Activated CD4-positive, alpha-beta T cell treated with anti-CD3 and anti-CD28 coated beads, Interleukin-2, amount 50 U/mL, for 48 hours (primary cell): ENCODE measurements around the gene BCAR1.
"Not testable (repeated sequence)": the region's sequence is repeated elsewhere in the genome, so short reads cannot be mapped to it uniquely, and the experiment has no call there.

Experiments
- DNase-seq, 2 experiments: peaks; one replicate each; pipeline ENCODE4 v3.0.0-alpha.2; 2020

Gene BCAR1

DNA sequence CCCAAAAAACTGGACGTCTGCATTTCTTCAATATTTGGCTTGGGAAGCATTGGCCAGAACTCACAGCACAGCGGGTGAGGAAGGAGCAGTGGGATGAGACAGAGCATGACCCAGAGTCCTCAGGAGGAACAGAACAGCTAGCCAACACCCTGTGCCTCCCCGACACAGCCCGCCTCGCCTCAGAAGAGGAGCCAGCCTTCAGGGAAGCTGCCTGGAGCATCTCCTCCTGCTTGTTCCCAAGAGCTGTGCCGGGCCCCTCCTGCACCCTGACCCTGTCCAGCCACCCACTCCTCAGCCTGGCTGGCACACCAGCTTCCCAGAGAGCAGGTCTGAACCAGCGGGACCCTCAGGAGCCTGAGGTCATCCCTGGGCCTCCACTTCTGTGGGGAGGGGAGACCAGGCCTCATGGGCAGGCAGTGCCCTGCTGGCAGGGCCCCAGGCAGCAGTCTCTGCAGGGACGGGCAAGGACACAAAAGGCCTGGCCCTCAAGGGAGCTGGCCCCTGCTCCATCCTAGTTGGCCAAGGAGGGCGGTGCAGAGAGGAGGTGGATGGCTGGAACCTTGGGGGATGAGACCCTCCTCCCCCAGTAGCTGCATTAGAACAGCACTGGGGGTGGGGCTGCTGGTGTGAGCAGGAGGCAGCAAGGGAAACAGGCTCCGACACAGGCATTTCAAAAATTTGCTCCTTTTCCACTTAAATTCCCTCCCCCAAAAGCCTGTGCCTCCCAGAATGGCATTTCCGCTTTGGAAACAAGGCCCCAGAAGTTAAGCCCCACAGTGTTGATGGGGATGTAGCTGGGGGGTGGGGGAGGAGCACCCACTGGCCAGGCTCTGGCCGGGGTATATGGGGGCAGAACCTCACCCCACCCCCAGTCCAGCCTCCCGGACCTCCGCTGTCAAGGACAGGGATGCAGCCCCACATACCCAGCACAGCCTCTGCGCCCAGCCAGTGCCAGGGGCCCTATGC, 1.8 kb upstream of the BCAR1 start:
- DNase-seq = no peak

DNA sequence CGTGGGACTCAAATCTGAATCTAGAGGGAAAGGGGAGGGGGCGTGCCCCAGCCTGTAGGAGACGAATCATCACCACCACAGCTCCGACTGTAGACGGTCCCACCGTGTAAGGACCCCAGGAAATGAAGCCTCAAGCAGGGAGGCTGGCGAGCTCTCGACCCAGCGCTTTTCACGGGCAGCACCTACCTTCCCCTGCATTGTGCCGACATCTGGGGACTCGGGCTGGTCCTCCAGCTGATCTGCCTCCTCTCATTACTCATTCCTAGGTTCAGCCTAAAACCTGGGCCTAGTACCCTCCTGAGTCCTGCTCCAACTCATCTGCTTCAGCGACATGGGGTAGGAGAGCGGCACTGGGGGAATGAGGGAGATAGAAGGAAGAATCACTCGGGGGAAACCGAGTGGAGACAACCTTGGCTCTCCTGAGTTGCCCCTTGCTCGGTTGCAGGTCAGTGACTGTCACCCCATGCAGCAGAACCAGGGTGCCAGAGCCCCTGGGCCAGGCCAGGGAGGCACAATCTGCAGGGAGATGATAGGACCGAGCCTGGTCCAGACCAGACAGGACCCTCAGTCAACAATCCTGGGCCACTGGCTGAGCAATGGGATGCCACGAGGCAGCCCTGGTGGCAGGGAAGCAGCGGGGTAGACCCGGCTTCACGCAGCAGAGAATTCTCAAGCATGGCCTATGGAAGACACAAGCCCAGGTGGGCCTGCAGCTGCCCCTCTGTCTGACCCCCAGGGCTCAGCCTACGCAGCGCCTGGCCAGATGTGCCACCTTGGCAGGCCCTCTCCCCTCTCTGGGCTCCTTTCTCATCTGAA, 833 bp upstream of the BCAR1 start:
- DNase-seq = no peak

DNA sequence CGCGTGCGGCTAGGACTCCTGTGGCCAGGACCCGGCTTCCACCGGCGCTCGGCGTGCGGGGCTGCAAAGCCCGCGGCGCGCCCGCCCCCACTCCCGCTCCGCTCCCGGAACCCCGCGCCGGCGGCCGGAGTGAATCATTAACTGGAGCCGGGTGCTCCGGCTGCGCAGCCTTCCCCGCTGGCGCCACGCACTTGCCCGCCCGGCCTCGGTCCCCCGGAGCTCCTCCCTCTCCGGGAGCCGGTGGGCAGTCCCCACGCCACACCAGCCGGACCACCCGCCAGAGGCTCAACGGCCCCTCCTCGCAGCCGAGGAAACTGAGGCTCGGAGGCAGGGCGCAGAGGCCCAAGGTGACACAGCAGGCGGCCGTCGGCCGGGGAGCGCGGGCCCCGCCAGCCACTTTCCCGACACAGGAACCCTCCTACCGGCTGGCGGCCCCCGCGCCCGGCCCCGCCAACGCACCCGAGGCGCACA, 580 bp downstream of the BCAR1 start:
- DNase-seq = peak in 1 of 2 experiments; percentile 24

DNA sequence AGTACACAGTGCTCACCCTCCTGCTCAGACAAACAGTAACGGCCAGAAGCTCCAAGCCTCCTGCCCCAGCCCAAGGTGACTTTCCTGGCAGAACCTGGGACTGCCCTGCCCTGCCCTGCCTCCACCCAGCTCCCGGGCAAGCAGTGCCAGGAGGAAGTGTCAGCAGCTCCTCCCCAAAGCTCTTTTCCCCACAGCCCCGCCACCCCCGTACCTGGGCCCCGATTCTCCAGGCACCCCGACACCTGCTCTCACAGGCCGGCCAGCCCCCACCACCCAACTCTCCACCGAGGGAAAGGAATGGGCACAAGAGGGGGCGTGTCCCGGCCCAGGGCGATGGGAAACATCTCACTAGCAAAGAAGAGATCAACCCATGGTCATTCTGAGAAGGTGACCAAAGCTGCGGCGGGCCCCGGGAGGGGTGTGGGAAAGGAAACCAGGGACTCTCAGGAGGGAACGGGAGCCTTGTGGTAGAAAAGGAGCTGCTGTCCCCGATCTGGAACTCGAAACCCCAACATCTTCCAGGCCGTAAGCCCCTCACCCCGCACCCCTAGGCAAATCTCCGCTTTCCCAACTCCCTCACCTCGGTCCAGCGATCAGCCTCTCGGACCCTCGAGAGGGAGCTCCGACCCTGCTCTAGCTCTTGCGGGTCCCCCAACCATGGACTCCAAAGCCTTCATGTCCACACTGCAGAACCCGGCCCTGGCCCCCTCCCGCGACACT, 1.2 kb downstream of the BCAR1 start:
- no peak for DNase-seq

DNA sequence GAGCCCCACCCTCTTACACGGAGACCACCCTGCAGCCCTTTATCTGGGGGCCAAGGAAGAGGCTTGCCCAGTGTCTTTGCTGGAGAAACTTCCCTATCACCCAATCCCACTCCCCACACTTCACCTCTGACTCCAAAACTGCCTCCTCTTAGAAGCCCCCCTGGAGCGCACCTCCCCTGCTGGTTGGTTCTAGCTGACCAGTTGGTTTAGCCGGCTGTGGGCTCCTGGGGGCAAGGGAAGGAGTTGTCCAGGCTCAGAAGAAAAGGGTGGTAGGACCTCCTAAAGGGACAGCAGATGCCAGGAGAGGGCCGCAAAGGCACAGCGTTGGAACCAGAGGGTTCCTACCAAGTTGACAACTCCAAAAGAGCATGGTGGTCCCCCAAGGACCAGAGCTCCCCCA, 2.0 kb downstream of the BCAR1 start:
- no peak for DNase-seq

DNA sequence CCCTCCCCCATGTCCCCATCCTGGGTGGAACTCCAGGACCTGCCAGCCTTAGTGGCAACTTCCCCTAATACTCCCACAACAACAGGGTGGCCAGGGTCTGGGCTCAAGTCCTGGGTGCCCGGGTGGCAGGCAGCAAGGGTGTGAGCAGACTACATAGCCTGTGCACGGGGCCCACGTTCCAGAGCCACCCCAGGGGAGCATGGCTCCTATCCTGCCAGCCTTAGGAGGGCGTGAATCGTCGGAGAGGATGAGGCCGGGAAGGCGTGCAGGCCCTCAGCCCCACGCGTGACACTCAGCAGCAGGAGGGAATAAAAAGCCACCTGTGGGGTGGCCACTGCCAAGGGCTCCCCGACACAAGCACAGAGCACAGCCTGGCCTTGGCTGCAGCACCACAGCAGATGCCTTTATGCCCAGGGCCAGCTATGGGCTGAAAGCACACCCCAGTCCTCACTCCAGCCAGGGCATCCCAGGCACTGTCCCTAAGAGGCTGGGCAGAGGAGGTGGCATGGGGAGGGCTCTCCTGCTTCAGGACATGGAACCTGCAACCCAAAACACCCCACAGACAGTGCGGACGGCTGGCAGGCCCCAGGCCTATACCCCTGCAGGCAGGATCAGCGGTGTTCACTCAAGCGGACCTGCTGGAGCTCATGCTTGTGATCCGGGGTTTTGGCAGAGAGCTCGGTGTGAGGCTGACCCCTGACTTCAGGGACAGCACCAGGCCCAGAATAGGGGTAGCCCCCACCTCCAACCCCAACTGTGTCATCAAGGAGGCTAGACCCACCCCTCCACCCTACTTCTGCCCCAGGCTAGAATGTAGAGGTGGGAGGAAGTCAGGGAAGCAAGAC, 2.7 kb downstream of the BCAR1 start:
- no peak for DNase-seq

DNA sequence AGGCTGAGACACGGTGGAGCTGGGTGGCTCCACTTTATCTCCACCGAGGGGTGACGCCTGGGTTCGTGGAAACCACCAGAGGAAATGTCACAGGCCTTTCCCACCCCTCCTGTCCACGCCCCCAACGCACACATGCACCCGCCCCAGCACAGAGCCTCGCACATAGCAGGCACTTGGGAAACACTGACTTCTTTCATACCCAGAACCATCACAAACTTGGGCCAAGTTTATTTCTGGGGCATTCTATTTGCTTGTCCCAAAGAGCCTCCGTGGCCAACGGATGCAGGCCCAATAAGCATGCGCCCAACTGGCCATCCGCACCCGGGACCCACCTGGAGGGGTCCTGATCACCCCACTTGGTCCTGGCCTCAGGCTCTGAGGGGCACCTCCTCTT, 3.3 kb downstream of the BCAR1 start:
- DNase-seq = no peak

DNA sequence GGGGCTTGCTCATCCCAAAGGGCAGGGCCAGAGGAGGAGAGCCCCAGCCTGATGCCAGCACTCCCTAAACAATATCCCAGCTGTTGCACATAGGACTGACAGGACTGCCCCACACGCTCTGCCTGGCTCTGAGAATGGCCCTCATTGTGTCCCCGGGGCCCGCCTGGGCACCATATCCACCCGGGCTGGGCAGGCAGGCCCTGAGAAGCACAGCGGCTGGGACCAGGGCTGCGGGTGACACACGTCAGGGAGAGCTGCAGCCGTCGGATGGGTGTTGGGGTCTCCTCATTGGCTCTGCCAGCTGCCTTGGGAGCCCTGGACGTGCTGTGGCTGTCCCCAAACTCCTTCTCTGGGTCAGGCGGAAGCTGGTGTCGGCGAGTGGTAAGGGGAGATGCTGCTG, 4.2 kb downstream of the BCAR1 start:
- DNase-seq = no peak

DNA sequence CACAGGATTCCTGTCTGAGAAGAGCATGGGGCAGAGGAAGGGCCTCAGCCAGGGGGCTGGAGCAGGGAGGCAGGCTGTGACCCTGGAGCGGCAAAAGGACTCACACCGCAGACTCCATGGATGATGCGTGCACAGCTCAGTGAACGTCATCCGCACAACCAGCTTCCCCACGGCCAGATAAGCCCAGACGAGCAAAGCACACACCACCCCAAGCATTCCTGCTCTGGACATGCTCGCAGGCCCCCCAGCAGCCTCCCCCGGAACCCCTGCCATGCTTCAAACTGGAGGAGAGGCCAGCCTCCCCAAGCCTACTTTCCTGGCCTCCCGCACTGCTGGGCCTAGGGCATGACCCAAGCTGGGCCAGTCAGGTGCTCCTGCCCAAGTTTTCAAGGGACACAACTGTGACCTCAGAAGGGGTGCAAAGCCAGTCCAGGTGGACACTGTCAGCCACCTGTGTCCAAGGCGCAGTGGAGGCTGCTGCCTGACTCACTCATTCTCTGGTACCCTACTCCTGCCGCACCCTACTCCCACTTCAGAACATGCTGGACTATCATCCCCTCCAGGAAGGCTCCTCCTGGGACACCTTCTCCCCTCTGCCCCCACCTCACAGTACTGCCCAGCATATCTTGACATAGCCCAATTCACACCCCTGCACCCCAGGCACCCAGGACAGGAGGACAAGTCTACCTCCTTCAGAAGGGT, 4.8 kb downstream of the BCAR1 start:
- no peak for DNase-seq

DNA sequence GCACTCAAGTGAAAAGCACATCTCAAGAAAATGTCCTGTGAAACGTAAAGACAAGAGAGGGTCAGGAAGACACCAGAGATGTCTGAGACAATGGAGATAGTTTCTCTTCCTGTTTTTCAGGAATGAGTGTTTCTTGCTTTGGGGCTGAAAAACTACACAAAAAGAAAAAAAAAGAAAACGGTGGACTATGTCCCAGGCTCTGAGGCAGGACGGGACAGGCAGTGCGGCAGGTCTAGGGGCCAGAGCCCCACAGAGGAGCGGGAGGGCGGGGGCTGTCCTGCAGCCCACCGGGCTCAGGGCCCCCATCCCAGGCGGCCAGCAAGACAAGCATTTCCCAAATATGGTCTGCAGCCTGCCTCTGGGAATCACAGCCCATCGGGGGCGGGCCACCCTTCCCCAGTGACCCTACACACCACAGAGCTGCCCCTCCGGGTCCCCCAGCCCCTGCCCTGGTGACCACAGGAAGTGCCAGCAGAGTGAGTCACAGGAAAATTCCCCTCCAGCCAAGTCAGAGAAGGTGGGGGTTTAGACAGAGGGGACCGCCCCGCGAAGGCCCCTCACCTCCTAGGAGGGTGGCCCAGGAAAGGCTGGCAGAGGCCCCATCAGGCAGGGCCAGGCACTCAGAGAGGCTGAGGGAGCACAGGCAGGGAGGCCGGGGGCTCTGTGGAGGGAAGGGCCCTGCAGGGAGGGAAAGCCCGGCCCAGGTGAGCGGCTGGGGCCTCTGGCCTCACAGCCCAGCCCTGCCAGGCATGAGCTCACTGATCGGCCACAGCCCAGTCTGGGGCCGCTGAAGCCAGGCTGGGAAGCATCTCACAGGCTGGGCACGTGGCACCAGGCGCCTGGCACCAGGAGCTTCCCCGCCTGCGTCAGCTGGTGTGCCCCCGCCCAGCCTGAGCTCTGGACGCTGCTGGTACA, 6.3 kb downstream of the BCAR1 start:
- no peak for DNase-seq

DNA sequence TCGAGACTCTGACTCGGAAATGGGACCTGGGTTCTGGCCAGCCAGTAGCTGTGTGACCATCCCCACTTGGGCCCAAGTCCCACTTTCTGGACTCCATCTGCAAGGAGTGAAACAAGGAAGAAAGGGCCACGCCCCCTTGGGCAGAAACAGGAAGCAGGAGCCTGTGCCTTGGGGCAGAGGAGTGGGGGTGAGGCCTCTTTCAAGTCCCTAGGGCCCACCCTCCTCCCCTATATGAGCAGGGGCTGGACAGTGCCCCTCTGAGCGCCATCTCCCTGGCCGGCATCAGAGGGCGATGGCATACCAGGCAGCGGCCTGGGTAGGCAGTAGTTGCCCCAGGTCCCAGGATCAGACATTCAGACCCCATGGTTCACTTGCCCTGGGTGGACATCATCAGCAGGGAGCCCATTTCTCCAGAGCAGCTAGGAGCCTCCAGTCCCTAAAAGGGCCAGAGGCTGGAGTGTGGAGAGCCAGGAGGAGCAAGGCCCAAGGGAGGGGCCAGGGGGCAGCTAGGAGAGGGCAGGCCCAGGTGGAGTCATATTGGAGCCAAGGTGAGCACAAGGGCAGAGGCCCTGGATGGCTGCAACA, 7.1 kb downstream of the BCAR1 start:
- DNase-seq = no peak

DNA sequence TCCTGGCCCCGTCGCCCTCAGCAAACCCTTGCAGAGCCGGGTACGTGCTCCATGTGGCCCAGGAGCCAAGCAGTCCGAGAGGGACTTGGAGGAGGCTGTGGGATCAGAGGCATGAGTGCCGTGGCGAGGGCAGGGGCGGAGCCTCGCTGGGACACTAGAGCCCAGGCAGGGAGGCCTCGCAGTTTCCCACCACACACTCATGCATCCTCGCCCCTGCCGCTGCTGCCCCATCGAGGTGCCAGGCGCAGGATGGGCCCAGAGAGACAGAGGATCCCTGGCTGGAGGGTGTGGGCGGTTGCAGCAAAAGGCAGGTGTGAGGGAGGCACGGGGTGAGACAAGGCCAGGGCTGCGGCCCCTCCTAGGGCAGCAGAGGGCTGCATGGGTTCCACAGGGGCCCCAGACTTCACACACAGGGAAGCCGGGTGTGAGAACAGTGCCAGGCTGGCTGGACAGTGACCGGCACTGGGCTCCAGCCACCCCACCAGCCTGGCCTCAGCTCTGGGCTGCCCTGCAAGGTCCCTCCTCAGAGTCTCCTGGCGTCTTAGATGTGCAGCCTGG, 7.7 kb downstream of the BCAR1 start:
- no peak for DNase-seq

DNA sequence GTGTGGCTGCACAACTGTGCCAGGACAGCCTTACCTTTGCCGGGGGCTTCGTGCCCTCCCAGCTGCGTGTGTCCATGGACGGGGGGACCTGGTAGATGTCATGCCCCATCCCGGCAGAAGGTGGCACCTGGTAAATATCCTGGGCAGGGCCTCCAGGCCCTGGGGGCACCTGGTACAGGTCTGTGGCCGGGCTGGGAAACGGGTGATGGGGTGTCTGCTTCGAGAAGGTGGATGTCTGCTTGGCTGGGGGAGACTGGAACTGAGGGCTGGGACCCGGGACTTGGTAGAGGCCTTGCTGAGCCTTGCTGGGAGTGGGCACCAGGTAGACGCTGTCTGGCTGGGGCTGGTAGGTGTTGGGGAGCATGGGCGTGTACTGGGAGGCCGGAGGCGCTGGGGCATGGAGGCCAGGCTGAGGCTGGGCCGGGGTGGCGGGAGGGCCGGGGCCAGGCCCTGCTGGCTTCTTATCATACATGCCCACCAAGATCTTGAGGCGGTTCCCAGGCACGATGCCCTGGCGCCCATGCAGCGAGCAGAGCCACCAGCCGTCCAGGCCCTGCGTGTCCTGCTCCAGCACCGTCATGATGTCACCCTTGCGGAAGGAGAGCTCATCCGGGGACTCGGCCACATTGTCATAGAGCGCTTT, 8.9 kb downstream of the BCAR1 start:
- DNase-seq = not testable (repeated sequence)

DNA sequence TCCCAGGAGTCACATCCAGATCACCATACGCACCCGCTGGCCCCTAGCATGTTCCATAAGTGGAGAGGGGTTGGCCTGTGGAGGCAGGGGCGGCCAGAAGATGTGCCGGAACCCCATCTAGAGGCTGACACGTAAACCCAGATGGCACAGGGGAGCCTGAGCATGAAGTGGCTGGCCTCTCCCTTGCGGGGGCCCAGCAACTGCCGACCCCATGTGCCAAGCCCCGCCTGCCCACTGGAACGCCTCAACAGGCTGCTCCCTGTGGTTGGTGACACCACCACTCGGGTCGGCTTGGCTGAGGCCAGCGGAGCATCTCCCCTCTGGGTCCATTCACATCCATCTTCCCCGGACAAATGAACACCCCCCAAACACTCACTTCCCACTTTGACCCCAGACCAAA, 9.5 kb downstream of the BCAR1 start:
- DNase-seq = no peak

DNA sequence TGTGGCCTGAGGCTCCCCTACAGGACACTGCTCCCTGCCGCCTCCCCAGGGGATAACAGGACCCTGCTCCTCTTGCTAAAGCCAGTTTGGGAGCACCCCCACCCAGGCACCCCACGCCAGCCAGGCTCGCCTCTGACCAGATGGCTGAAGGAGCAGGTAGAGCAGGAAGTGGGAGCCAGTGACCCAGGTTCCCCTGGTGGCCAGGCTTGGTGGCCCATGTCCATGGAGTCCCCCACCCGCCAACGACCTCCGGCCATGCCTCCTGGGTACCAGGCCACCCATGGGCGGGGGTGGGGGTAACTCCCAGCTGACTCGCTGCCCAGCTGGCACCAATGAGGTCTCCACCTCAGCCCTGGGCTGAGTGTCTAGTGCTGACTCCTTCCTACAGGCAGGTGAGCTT, 10.0 kb downstream of the BCAR1 start:
- no peak for DNase-seq

DNA sequence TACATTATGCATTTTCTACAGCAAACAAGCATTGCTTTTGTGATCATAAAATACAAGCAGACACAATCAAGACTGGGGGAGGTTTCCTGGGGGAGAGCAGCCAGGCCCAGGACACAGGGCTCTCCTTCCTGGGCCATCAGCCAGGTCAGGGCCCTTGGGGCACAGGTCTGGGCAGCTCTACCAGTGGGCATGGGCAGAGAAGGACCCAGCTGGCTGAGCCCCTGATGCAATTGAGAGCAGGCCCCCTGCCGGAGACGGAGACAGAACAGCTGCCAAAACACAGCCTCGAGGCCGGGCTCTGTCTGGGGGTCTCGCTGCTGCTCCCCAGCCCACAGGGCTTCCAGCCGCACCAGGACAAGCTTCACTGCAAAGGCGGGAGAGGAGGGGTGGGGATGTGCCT, 10.8 kb downstream of the BCAR1 start:
- not testable (repeated sequence) for DNase-seq

DNA sequence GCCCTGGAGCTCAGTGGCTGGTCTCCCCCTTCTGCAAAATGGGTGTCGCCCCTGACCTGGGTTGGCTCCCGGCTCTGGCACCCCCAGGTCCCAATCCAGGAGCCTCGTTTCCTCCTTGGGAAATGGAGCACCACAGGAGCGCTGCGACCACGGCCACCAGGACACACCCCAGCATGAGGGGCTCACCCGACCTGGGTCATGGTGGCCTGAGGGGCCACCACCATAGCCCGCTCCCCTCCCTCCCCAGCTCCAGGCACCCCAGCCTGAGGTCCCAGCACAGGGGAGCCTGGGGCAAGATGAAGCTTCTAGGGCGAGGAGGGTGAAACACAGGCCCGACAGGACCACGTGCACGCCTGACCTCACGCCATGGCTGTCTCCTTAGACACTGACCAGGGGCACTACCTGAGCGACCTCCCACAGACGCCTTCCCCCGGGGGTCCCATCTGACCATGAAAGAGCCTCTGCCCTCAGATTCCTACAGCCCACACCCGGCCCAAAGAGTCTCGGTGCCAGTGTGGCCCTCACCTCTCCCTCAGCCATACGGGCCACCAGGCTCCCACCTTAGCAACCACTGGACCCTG, 11.8 kb downstream of the BCAR1 start:
- no peak for DNase-seq

DNA sequence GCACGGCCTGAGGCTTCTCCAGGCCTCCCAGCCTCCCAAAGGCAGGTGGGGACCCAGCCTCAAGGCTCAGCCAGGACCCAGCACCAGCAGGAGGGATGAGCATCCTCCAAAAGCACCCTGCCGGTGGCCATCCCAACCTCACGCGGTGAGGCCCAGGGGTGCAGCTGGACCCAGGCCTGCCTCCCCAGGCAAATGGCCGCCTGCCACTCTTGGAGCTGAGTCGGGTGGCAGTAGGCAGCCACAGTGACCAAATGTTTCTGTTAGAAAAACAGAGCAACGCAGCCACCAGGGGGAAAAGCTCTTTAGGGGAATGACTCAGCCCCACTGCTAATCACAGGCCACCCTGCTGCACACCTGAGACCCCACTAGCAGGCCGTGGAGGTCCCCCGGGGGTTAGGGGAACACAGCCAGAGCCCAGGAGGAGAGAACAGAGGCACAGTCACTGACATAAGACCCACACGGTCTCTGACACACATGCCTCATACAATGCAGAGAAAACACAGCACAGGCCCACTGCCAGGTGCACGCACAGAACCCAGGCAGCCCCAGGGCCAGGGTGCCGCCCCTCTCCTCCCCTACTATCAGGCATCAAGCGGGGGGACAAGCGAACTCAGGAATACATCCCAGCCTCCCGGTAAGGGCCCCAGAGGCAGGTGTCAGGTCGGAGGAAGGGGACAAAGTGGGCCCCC, 12.4 kb downstream of the BCAR1 start:
- no peak for DNase-seq
